HK-2 (cell line): ENCODE results near the gene ABCC4.

ENCODE experiments used
- DNase-seq: peaks from one replicate; pipeline ENCODE4 v3.0.0-alpha.2; 2018; ENCODE audit not compliant: unreplicated experiment

The ABCC4 gene

DNA sequence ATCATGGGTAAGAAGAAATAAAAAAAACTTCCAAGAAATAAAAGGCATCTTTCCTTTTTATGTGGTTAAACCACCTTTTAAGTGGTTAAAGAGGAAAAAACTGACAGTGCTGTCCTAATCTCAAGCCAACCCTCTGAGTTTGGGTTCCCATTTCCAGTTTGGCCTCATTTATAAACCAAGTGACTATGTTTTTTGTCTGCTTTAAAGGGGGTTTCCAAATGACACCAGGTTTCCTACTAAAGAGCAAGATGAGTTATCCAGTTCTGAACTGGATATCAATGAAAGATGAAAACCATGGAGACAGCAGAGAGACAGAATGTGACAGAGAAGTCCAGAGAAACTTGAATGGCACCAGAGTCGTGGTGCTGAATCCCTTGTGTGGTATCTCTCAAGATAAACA lies 251.5 kb downstream of the ABCC4 start:
- no peak for DNase-seq

DNA sequence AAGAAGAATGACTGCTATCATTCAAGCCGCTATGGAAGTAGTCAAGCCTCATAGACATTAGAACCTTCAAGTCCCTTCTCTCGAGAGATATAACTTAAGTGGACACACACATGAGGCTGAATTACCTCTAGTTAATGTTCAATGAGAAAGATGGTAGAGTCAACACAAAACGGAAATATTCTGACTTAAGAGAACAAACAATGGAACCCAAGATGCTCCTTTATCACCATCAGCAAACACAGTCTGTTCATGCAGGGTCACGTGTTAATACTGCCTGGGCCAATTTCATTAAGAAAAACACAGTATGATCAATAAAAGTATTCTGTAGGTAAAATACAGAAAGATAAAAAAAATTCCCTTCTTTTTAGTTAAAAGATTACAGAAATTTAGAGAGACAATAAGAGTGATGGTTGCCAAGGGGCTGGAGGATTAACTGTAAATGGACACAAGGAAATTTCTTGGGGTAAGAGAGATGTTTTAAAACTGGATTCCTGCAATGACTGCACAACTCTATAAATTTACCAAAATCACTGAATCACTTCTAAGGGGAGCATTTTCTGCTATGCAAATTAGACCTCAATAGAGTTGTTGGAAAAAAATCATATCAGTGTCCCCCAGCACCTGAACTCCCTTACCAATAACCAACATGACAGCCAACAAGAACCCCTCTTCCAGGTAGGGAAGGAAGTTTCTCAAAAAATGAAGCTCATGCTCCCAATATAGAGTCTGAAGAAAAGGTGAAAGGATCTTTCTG lies 256.6 kb downstream of the ABCC4 start:
- no peak for DNase-seq

DNA sequence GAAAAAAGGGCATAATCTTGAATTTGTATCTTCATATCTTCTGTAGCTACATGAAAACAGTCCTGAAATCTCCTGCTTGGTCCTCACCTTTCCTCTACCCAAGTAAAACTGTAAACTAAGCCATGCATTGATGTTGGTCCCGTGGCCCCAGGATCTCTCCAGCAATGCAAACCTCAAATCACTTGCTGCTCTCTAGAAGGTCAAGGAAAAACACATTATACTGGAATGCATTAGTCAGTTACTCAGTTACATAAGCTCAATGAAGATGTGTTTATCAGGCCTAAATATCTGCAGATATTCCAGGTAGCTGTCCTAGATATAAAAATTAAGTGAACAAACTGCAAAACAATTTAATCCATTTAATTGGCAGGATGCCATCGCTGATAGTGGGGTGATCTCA lies 261.8 kb downstream of the ABCC4 start:
- DNase-seq, result no peak

DNA sequence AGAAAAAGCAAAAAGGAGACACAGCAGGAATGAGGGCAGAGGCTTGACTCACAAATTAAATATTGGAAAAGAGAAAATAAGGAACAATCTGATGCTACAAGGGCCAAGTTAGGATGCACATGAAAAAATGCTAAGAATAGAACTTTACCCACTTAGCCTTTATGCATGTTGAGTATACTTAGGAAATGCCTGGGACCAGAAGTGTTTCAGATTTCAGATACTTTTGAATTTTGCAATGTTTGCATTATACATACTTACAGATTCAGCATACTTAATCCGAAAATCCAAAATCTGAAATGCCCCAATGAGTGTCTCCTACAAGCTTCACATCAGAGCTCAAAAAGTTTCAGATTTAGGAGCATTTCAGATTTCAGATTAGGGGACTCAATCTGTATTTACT lies 262.3 kb downstream of the ABCC4 start:
- no peak for DNase-seq

DNA sequence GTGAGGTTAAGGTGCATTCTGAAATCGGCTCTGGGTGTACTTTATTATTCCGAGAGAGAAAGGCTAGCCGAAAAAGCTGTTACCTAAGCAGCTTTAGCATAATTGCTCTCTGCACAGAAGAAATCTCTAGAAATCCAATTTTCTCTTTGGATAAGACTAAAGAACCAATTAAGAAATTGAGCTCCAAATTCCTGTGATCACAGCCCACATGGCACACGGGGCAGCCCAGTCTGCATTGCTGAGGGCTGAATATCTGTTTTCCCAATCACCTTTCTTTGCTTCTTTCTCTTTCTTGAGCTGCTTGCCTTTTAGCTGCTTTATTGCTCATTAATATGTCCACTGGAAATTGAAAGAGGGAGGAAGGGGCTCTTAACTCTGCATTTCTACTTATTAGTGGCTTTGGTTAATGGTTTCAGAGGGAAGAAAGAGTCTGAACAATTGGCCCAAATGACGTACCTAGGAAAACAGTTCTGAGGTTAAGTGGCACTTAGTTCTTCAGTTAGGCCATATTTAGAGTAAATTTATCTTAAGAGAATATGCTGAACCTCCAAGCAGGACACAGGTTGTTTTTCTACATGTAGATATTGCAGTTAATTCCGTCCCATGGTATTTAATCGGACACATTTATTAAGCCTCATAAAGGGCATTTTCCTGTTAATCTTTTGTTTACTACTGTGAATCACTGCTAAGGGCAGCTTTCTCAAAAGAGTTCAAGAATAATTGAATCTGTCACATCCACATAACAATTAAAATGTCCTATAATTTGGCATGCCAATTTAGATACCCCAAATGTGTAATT lies 265.7 kb downstream of the ABCC4 start:
- DNase-seq, result no peak

DNA sequence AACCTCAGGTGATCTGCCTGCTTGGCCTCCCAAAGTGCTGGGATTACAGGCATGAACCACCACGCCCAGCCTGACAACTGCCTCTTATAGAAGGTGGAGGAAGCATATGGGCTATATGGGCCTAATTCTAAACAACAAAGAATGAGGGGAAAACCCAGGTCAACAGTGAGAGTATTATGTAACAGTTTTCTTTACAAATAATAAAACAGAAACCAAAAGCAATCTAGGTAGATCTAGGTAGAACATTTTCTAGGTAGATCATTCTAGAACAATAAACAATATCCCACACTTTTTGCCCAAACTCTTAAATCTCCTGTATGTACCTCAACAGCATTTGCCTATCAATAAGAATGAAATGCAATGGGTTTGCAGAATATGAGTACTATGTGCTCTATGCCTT lies 267.4 kb downstream of the ABCC4 start:
- DNase-seq, result no peak

DNA sequence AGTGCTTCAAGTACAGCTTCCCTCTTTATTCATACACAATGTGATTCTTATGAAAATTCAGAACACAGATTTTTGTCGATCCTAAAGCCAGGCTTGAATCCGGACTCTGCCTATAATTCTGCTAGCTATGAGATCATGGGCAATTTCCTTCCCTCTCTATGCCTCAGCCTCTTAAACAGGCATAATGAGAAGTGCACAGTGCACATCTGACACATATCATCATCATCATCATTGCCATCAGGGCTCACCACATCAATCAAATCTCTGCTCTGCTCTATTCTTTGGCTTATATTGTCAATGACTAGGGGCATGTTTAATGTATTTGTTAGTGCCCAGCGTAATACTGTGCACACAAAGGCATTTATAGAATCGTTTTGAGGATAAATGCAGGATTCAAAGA lies 269.1 kb downstream of the ABCC4 start:
- DNase-seq, result no peak

DNA sequence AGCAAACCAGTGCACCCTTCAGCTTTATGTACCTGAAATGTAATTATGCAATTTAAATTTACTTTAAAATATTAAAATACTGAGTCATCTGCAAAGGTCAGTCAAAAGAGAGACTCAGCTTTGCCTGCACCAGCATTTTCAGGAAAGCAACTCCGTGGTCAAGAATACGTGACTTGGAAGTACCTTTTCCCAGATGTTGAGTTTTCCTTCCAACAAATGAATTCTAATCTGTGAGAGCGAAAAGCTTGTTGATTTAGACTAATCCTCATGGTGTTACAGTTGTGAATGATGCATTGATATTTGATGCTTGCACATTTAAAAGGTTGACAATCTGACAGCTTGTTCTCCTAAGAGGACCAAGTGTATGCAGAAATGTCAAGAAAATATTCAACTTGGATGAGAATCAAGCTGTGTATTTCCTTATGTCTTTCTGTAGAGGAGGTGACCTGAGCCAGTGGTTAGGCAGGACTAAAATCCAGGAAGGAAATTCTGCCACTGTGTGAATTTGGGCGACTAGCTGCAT lies 270.4 kb downstream of the ABCC4 start:
- DNase-seq, result no peak

DNA sequence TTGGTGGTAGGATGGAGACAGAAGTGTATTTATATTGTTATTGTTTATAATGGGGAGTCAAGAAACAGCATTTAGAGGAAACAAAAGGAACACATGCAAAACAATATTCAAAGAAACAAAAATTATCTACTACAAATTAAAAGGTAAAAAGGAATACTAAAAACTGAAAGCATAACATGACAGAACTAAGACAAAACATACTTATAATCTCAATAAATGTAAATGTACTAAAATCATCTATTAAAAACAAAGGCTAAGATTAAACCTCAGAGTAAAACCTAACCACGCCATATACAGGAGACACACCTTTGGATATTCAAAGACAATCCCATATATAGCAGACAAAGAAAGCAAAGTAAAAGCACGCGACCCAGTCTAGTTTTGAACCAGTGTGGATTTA lies 273.6 kb downstream of the ABCC4 start:
- no peak for DNase-seq

DNA sequence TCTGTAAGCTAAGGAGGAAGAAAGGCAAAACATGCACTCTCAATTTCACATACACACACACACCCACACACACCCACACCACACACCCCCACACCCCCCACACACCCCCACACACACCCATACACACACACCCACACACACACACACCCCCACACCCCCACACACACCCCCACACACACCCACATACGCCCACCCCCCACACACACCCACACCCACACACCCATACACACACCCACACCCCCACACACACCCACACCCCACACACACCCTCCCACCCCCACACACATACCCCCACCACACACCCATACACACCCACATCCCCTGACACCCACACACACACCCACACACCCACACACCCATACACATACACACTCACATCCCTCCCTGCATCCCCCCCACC lies 276.1 kb downstream of the ABCC4 start:
- DNase-seq, result no peak

DNA sequence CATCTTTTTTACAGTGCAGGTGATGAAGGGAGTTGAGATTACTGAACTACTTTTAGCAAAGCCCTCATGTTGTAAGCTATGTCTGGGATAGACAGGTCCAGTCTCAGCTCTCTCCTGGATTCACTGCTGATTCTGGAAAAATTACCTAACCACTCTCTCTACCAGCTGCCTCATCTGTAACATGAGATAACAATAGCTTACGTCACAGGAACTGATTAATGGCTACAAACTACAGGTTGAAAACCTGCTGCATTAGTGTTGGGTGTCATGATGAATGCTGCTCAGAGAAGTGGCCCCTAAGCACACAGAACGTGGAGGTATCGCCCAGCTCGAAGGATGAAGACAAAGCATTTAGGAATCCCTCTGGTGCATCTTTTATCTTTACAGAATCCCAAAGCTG lies 277.8 kb downstream of the ABCC4 start:
- DNase-seq, result no peak

DNA sequence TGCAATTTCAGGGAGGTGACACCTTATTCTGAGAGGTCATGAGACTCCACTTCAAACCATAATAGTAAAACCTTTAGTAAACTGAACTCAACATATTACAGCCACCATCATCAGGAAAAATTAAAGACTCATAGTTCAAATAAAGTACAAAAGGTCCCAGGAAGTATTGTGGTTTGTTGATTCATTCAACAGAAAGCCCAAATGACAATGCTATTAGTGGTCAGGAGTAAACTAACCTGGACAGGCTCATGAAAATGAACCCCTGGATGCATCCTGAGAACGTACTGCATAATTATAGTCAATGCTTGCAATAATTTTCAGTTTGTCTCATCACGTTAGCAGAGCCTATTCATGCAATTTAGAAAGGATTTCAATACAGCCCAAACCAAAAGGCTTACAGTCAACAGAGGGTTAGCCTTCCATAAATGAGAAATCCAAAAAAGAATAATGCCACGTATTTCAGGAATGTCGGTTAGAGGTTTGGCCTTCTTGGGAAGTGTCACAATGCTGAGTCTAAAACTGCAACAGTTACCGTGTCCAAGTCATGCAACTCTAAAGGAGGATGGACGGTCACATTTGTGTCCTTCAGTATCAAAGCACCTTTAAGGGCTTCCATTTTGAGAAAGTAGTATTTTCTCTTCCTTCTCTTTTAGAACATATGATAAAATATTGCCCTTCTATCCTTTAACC lies 280.8 kb downstream of the ABCC4 start:
- no peak for DNase-seq

DNA sequence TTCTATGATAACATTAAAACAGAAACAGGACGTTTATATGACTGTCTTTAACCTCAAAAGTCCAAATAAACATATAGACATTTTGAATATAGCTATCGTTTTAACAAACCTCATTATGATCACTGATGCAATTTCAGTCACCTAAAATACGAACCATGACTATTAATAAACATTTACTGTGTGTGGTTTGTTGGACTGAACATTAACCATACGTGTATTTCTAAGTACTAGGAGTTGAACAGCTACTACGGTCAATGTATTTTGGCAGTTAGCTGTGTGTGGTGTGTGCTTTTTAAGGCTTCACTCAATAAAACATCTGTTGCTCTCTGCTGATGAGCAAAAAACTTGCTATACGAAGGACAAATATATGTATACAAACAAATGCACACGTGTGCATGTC lies 281.4 kb downstream of the ABCC4 start:
- no peak for DNase-seq

DNA sequence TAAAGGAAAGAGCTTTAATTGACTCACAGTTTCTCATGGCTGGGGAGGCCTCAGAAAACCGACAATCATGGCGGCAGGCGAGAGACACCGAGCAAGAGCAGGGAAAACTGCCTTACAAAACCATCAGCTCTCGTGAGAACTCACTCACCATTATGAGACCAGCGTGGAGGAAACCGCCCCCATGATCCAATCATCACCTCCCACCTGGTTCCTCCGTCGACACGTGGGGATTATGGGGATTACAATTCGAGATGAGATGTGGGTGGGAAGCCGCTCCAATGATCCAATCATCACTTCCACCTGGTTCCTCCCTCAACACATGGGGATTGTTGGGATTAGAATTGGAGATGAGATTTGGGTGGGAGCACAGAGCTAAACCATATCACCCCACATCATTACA lies 293.9 kb downstream of the ABCC4 start:
- DNase-seq, result no peak

DNA sequence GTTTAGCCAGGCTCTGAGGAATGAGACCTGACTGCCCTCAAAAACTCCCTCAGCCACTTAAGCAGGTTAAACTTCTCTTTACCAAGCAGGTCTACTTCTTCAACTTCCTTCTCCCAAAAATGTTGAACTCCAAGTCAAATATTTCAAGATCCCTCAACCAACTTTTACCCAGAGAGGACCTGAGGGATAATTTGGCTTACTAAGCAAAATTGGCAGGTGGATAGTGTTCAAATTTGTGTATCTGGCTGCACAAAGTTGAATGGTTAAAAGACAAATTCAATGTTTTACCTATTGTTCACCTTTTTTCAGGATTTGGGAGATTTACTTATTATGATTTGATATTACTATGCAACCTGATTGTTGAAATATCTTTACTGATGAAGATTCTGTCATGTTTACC lies 296.0 kb downstream of the ABCC4 start:
- no peak for DNase-seq

DNA sequence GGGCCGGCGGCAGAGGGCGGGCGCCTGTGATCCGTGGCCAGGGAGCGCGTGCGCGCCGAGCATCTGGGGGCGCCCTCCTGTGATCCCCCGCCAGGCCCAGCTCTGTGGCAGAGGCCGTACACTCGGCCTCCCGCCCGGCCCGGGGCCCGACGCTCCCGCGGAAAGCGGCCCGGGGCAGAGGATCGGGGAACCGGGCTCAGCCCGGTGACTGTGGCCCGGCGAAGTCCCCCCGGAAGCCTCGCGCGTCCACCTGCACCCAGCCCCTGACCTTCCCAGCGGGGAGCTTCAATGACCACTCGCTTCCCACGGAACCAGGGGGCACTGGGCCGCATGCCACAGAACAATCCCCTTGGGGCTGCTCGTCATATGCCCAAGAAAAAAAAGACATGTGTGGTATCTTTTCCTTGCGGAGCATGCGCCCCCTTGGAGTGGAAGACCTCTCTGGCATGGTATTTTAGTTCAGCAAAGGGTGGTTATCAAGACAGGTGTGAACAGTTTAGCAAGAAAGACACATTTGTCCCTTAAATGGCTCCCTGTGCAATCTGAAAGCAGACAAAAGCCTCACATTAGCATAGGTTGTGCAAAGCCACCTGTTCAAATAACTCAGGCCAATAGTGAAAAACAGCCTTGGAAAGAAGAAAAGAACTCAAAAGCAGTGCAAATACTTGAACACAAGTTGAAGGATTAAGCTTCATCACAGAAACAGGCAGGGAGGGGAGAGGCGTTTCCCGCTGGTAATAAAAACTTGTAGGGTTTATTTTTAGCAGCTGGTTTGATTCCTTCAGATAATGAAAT lies 298.0 kb downstream of the ABCC4 start:
- DNase-seq, result no peak

DNA sequence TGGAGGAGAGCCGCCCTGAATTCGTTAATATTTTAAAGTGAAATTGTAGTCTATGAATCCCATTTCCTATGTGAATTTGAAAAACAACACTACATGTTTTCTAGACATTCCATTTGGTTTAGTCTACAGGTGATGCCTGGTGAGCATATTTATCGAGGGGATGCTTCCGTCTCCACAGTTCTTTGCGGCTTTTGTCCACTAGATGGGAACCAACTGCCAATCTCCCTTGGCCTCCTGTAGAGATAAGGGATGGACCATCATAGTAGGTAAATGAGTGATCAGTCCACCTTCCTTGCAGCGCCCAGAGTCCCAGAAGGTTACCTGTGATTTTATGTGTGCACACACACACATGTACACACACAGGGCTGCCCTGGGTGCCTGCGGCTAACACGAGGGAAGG lies 299.1 kb downstream of the ABCC4 start:
- DNase-seq, result no peak

DNA sequence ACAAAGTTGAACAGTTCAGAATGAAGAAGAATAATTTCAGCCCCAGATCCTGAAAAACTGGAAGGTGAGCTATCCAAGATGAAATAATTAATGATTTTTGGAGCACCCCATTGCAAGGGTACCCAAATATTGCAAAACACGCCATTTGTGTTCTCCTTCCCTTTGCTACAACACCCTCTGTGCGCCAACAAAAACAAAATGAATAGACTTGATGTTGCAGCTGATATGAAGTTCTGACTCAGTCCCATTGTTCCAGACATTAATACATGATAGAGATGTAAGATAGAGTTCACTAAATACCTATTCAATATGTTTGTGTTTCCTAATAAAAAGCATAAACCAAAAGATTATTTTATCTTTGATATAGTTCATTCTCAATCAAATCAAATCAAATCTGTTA lies 301.4 kb downstream of the ABCC4 start:
- DNase-seq, result no peak

DNA sequence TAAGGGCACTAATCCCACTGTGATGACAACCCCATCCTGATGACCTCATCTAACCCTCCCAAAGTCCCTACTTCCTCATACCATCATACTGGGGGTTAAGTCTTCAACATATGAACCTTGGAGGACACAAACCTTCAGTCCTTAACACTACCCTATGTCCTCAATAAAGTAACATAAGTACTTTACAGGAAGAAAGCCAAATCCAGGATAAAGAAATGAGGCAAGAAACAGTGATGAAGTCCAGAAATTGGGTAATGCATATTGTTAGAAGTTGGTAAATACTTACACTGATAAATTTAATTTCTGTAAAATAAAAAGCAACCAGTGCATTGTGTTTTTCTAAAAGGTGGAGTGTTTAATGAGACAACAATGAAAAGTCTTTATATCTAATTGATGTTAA lies 304.1 kb downstream of the ABCC4 start:
- DNase-seq, result no peak

DNA sequence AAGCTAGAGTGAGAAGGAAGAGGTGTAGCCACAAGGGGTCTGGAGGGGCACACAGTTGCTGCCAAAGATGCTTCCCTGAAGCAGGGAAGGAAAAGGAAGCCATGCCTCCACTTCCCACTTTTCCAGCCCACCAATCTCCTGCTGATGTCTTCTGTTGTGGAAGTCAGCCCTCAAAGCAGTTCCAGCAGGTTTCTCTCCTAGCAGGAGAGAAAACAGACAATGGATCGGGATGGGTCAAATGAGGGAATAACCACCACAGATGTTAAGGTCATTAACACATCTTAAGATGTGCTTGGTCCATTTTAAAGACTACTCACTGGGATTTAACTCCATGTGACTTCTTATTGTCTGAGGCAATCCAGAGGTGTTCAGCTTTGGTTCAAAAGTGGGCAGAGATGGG lies 304.8 kb downstream of the ABCC4 start:
- no peak for DNase-seq

DNA sequence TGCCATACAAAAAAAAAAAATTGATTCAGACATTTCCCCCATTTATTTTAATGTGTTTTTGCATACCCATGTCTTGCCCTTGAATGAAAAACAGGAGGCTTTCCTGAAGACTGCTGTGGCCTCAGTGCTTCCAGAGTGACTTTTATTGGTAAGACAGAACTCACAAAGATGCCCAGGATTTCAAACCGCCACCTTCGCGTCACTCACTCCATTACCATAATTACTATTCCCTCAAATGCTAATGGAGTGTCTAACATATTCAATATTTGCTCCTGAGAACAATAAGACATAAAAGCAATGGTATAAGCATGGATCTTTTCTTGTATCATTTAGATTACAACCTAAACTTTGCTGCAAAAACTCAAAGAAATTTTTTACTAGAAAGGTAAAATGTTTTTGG lies 306.7 kb downstream of the ABCC4 start:
- no peak for DNase-seq

DNA sequence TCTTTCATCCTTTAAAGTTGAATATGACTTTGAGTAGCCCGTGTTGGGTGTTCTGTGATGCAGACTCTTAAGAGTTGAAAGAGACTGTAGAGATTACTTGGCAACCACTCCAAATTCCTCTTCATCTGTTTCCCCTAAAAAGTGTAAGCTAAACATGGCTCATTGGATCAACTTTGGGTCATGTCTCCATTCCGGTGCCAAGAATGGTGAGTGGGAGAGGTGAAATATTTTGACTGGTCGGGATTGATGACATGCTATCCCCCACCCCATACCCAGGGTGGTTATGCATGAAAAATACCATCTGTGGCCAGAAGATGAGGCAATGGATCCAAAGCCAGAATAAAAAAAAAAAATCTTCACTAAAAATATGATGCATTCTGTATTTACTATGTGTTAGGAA lies 307.6 kb downstream of the ABCC4 start:
- no peak for DNase-seq
